ENCODE measurements around the gene PLCB1.

- TF ChIP-seq, protein P1, sequence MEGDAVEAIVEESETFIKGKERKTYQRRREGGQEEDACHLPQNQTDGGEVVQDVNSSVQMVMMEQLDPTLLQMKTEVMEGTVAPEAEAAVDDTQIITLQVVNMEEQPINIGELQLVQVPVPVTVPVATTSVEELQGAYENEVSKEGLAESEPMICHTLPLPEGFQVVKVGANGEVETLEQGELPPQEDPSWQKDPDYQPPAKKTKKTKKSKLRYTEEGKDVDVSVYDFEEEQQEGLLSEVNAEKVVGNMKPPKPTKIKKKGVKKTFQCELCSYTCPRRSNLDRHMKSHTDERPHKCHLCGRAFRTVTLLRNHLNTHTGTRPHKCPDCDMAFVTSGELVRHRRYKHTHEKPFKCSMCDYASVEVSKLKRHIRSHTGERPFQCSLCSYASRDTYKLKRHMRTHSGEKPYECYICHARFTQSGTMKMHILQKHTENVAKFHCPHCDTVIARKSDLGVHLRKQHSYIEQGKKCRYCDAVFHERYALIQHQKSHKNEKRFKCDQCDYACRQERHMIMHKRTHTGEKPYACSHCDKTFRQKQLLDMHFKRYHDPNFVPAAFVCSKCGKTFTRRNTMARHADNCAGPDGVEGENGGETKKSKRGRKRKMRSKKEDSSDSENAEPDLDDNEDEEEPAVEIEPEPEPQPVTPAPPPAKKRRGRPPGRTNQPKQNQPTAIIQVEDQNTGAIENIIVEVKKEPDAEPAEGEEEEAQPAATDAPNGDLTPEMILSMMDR (conservative IDR thresholded peaks at IDR 0.05; ENCODE audit: low read depth, low read length): no peak
- no peak for TF ChIP-seq EZH2 (IDR thresholded peaks at IDR 0.05; ENCODE audit: low read length, unreplicated experiment)
These were observed 745.2 kb downstream of the PLCB1 start for GRCh38 chr20:8877294-8877693.

Measured in PC-3 (cell line).